AG09309 (cell line): ENCODE measurements around the gene ZFPL1.

ENCODE experiments used
- DNase-seq: peaks from one replicate; pipeline ENCODE4 v3.0.0-alpha.2; 2010; ENCODE audit warnings: low read depth
- H3K4me3 ChIP-seq: 2 replicates; pipeline ENCODE4 v1.5.1; 2011; ENCODE audit warnings: mild to moderate bottlenecking, low read depth, low read length, moderate library complexity; ENCODE audit not compliant: control insufficient read depth
- CTCF ChIP-seq: IDR thresholded peaks from 2 replicates; pipeline ENCODE4 v1.5.1; 2011; ENCODE audit warnings: mild to moderate bottlenecking, low read depth, low read length, inconsistent platforms; ENCODE audit not compliant: insufficient read depth, control insufficient read depth; ENCODE audit errors: missing control alignments

ZFPL1 gene

DNA sequence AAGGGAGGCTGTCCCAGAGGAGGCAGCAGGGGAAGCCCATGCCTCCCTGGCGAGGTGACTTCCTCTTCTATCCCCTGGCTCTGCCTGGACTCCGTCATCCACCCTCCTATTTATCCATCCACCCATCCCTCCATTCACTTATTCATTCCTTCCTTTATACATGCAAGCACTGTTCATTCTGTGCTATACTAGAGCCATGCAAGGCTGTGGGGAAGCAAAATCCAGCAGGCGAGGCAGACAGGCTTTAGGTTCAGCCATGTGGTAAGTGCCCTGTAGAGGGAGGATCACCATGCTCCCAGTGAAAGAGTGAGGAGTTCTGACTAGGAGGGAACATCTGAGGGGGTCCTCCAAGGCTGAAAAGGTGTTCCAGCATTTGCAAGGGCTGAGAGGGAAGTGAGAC, 24.5 kb upstream of the ZFPL1 start:
- H3K4me3 ChIP-seq: no peak overlapping the region
- no peak for TF ChIP-seq CTCF
- no peak for DNase-seq

DNA sequence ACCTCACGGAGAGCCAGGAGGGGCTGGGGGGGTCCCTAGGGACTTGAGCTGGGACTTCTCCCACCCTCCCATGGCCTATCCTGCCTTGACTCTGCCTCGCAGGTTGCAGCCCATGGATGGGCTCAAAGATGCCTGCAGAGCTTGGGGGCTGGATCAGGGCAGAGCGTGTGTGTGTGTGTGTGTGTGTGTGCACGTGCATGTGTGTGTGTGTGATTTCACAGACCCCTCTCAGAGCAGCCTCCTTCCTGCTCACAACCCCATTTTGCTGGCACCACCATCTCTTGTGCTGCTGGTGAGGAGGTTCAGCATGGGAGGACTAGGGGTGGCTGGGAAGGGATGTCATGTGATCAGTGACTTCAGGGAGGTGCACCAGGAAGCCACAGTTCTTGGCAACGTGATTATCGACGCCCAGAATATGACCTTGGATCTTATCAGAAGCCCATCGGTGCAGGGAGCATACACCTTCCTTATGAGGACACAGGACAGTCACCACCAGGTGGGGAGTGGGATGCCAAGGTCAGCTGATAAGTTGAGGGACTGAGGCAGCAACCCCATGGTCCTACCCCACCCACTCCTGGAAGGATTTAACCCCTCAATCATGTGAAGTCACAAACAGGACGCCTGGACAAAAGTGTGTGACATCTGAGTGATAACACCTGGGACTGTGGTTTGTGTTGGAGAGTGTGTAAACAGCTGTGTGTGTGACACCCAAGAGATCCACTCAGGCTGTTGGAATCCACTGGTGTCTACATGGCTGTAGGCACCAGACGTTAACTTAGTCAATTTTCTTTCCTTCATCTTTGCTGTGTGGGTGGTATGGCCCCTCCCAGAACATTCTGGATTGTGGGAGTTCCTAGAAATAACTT, 23.8 kb upstream of the ZFPL1 start:
- H3K4me3 ChIP-seq: no peak overlapping the region
- no peak for DNase-seq
- TF ChIP-seq CTCF: no peak

GRCh38 chr11:65060913-65061408, 23.1 kb upstream of the ZFPL1 start:
- no peak for DNase-seq
- no peak overlapping the region for H3K4me3 ChIP-seq
- peak; percentile 24 for TF ChIP-seq CTCF

GRCh38 chr11:65063532-65063931, 20.5 kb upstream of the ZFPL1 start:
- no peak for DNase-seq
- TF ChIP-seq CTCF: no peak
- H3K4me3 ChIP-seq: no peak overlapping the region

DNA sequence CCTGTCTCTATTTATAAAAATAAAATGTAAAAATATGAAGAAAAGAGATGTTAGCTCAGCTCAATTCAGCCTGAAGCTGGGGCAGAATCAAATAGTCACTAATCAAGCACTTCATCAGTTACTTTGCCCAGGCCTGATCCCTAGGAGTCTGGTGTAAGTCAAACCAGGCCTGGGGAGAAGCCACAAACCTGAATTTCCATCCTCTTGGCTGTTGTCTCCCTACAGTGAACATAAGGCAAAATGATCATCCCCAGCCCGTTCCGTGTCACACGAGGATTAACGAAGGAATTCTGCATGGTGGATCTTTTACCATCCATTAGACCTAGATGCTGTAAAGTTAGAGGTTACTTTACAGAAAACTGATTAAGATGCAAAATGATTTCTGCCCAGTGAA, 19.2 kb upstream of the ZFPL1 start:
- no peak for DNase-seq
- TF ChIP-seq CTCF: no peak
- H3K4me3 ChIP-seq: no peak overlapping the region

GRCh38 chr11:65065851-65066250, 18.2 kb upstream of the ZFPL1 start:
- no peak overlapping the region for H3K4me3 ChIP-seq
- no peak for DNase-seq
- no peak for TF ChIP-seq CTCF

- TF ChIP-seq CTCF: no peak
- DNase-seq: no peak
- no peak overlapping the region for H3K4me3 ChIP-seq
These were observed 17.7 kb upstream of the ZFPL1 start for GRCh38 chr11:65066315-65066714.
